Measurements from ENCODE around the gene RRAGC.

The RRAGC gene

GRCh38 chr1:38859561-38860453 is at the start of gene RRAGC:
TSS of gene RRAGC (minus strand) at chr1:38859772. CDS start at chr1:38859646, 126 bp downstream.
- peak; percentile 81 to 94 for DNase-seq

GRCh38 chr1:38908821-38909220 is 49.2 kb upstream of the RRAGC start:
- DNase-seq = no peak

GRCh38 chr1:38905985-38906384 is 46.4 kb upstream of the RRAGC start:
- DNase-seq = no peak

GRCh38 chr1:38899560-38899959 is 40.0 kb upstream of the RRAGC start:
- no peak for DNase-seq

GRCh38 chr1:38898653-38899230 is 39.2 kb upstream of the RRAGC start:
- no peak for DNase-seq

GRCh38 chr1:38896169-38896568 is 36.6 kb upstream of the RRAGC start:
- DNase-seq = no peak

GRCh38 chr1:38892976-38893375 is 33.4 kb upstream of the RRAGC start:
- DNase-seq = no peak

GRCh38 chr1:38891753-38892152 is 32.2 kb upstream of the RRAGC start:
- no peak for DNase-seq

GRCh38 chr1:38889589-38889988 is 30.0 kb upstream of the RRAGC start:
- no peak for DNase-seq

GRCh38 chr1:38888423-38889333 is 29.1 kb upstream of the RRAGC start:
- DNase-seq = no peak

- no peak for DNase-seq
Observed at GRCh38 chr1:38885092-38885491, 25.5 kb upstream of the RRAGC start.

- DNase-seq = no peak
Observed at GRCh38 chr1:38881487-38881886, 21.9 kb upstream of the RRAGC start, which contains the start of gene GJA9. TSS of gene GJA9 (minus strand) at chr1:38881587. CDS start at chr1:38876098, 5,489 bp downstream.

GRCh38 chr1:38875811-38876210 is 16.2 kb upstream of the RRAGC start:
- no peak for DNase-seq

- peak; percentile 87 to 93 for DNase-seq
Observed at GRCh38 chr1:38873027-38873969, 13.7 kb upstream of the RRAGC start, which contains the start of gene MYCBP. TSS of gene MYCBP (minus strand) at chr1:38873348. CDS start at chr1:38873305, 43 bp downstream.

GRCh38 chr1:38872401-38873026 is 12.9 kb upstream of the RRAGC start:
- no peak for DNase-seq

GRCh38 chr1:38870996-38871395 is 11.4 kb upstream of the RRAGC start:
- no peak for DNase-seq

- DNase-seq = no peak
Observed at GRCh38 chr1:38867208-38867607, 7.6 kb upstream of the RRAGC start.

GRCh38 chr1:38865112-38865715 is 5.6 kb upstream of the RRAGC start:
- no peak for DNase-seq

GRCh38 chr1:38860454-38860795 is 853 bp upstream of the RRAGC start:
- no peak for DNase-seq

- peak in 1 of 2 experiments; percentile 4 for DNase-seq
Observed at GRCh38 chr1:38858833-38859560, 575 bp downstream of the RRAGC start.
